GM12872 (cell line): ENCODE results near the gene FCN2.

ENCODE experiments used
- CTCF ChIP-seq: IDR thresholded peaks from 3 replicates; pipeline ENCODE4 v1.5.1; 2011; ENCODE audit warnings: low read depth, mild to moderate bottlenecking, low read length, moderate library complexity; ENCODE audit not compliant: insufficient read depth

Gene FCN2

GRCh38 chr9:134863941-134864820, 16.4 kb upstream of the FCN2 start:
- no peak for TF ChIP-seq CTCF

GRCh38 chr9:134864821-134865190, 15.8 kb upstream of the FCN2 start:
- TF ChIP-seq CTCF = no peak

GRCh38 chr9:134867917-134868750, 12.5 kb upstream of the FCN2 start:
- TF ChIP-seq CTCF = no peak

GRCh38 chr9:134868751-134869553, 11.7 kb upstream of the FCN2 start:
- TF ChIP-seq CTCF = no peak

- no peak for TF ChIP-seq CTCF
These were observed 10.9 kb upstream of the FCN2 start for GRCh38 chr9:134869554-134870300.

- TF ChIP-seq CTCF = no peak
These were observed 10.3 kb upstream of the FCN2 start for GRCh38 chr9:134870301-134870694.
